GM18499 (cell line): ENCODE data around the gene SAMD10.

Source experiments
- ATAC-seq: cut with Tn5 transposase; IDR thresholded peaks from one replicate; pipeline ENCODE4 v1.9.1; 2021; ENCODE audit warnings: moderate number of reproducible peaks; ENCODE audit not compliant: insufficient read depth, unreplicated experiment

The SAMD10 gene

DNA sequence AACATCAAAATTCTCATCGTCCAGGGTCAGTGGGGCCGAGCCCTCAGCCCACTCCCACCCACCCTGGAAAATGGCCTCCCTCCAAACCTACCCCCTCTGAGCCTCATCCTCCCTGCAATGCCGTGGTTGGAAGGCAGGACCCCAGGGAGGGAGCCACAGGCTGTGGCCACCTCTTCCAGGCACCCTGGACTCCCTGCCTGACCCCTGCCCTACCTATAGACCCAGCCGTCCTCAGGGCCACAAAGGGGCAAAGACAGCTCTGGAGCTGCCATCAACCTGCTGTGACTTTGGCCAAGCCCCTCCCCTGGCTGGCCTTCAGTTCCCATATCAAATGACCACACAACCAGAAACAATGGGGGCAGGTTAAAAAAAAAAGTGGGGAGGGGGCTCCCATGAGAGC, 21.0 kb downstream of the SAMD10 start:
- ATAC-seq: no peak

DNA sequence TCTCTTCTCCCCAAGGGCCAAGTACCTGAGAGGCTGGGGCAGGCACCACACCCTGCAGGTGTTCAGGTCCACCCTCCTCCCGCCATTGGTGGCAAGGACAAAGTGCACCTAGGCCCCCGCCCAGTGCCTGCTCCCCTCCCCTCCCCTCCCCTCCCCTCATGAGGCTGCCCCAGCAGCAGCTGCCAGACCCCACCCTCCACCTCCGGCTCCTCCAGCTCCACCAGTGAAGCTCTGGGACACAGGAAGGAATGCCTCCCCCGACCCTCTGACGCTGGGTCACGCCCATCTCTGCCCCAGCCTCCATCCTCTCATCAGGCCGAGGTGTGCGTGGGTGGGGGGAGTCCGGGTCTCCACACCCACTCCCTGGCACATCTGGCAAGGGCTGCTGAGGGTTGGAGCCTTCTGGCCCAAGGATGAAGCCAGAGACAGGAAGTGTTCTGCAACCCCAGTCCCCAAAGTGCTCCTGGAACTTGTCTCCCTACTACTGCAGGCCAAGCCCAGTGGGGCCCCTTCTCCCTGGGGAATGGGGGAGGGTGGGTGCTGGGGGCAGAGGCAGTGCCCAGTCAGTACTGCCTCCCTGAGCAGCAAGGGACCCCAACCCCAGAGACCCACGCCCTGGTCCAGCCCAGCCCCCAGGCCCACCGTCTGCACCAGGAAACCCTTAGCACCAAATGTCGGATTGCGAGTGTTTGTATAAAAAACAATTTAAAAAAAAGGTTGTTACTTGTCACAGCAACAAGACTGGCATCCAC, 21.6 kb downstream of the SAMD10 start:
- no peak for ATAC-seq

DNA sequence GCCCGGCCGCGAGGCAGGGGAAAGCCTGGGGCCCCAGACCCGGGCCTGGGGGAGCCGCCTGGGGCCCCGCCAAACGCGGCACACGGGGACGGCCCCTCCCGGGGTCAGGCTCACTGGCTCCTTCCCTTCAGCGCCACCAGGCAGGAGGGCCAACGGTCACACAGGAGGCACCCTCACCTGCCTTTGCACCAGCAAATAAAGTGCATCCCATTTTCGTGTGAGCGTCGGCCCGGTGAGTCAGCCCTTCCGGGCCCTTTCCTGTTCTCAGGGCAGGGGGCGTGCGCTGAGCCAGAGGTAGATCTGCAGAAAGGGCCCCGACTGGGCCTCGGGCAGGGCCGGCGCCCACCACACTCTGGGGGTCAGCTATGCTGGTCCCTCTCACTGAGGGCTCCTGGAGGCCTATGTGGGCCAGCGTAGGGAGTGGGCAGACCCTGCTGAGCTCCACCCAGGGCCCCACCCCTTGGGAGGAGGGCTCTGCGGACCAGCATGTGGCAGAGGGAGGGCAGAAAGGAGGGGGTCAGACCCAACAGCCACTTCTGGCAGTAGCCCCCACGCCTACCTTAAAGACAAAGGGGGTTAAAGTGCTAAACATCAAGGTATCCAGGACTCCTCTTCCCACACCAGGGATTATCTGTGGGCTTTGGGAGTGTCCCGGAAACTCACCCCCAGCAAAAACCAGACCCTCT, 22.3 kb downstream of the SAMD10 start:
- no peak for ATAC-seq

DNA sequence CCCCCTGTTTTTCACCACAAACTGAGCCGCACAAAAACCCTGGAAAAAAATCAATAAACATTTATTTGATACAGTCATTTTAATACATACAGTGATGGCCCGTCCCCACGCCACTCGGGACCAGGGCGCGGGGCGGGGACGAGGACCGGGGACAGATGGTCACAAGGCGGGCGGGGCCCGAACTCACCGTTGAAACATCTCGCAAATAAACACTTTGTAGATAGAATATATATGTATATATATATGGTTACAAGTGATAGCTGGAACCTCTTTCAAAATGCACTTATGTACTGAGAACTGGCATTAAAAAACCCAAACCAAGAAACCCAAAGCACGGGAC, 22.8 kb downstream of the SAMD10 start:
- peak; percentile 5 for ATAC-seq

DNA sequence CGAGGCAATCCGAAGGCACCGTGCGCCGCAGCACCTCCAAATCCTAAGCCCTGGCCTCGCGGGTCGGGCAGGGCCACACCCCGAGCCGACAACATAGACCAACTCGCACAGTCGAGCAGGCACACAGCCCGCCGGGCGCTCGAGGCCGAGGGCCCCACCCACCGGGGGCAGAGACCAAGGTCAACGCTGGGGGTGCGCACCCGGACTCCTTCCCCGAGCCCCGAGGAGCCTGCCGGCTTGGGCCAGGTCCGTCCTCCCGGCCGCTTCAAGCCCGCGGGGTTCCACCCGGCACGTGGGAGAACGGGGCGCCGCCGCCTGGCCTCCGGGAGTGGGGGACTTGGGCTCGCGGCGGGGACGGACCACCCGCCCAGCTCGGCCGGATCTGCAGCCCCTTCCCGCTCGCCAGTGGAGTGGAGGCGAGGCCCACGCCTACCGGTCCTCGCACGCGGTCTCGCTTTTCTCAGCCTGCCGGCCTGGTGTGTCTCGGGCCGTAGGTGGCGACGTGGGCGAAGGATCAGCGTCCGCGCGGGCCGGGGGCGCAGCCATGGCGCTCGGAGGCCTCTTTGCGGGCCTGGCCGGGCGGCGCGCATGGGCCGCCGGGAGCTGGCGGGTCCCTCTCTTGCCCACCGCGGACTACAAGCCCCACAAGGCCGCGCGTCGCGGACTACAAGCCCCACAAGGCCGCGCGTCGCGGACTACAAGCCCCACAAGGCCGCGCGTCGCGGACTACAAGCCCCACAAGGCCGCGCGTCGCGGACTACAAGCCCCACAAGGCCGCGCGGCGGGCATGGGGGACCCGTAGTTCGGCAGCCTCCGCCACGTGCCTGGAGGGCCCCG, 23.4 kb downstream of the SAMD10 start, which contains the start of gene UCKL1:
Gene UCKL1 (minus strand): TSS at position 590 of the 837 bp plus-strand sequence. CDS start 44 bp downstream, at position 546.
- ATAC-seq: peak; percentile 34

DNA sequence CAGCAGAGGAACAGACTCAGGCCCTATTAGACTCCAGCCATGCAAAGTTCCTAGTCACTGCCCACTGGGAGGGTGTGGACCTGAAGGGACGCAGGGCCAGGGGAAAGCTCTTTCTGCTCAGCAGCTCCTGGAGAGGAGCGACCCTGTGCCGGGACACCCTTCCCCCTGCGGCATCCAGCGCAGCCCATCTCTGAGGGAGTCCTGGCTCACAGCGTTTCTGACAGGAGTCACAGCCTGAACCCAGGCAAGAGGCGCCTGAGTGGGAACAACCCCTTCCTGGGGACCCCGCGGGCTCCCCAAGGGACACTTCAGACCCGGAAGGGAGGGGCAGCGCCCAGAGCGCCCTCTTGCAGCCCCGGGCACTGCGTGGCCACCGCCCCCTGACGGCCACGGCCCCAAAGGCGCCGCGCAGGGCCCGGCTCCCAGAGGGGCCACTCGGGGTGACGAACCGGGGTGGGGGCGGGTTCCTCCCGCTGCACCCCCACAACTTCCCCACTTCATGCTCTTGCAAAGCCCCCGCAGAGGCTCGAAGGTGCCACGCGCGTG, 24.1 kb downstream of the SAMD10 start:
- no peak for ATAC-seq

DNA sequence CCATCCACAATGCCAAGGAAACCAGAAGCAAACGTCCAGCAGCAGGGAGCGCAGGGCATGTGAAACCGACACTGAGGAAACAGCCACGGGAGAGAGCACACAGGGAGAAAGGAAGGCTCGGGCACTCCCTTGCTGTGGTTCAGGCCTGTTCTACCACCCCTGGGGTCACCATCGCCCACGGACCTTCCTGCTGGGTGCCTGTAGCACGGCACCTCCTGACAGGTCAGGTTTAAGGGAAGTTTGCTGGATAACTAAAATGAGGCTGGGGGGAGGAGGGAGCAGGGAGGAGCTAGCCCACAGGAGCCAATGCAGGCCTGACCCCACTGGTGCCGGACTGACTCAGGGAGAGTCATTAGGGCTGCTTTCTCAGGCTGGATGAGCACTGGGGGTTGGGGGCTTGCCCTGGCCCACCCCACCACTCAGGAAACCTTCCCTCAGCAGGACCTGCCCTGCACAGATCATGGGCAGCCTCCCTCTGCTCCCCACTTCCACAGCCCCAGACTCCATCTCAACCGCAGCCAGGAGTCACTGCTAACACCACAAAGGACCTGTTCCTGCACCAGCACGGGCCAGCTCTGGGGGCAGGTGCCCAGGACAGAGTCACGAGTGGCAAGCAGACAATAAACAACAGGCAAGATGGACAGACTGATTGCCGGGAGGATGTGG, 25.5 kb downstream of the SAMD10 start:
- no peak for ATAC-seq

DNA sequence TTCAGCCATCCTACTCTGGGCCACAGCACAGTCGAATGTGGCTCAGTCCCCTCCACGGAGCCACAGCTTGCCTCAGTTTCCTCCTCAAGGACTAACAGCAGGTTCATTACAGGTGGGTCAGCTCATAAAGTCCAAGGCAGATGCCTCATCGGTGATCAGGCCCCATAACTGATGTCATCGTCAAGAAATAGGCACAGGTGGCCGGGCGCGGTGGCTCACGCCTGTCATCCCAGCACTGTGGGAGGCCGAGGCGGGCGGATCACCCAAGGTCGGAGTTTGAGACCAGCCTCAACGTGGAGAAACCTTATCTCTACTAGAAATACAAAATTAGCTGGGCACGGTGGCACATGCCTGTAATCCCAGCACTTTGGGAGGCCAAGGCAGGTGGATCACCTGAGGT, 26.7 kb downstream of the SAMD10 start:
- no peak for ATAC-seq

DNA sequence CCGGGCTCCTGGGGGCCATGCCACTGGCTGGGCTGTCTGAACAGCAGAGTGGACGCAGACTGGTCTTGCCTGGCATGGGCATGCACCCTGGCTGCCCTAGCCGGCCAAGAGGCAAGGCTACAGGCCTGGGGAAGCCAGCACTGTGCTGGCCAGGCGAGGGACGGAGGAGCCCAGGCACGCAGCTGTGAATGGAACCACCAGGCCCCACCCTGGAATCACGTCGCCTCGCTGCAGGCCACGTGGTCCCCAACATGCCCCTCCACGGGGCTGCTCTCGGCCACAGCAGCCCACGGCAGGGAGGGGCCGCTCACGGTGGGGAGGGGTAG, 27.3 kb downstream of the SAMD10 start:
- no peak for ATAC-seq

DNA sequence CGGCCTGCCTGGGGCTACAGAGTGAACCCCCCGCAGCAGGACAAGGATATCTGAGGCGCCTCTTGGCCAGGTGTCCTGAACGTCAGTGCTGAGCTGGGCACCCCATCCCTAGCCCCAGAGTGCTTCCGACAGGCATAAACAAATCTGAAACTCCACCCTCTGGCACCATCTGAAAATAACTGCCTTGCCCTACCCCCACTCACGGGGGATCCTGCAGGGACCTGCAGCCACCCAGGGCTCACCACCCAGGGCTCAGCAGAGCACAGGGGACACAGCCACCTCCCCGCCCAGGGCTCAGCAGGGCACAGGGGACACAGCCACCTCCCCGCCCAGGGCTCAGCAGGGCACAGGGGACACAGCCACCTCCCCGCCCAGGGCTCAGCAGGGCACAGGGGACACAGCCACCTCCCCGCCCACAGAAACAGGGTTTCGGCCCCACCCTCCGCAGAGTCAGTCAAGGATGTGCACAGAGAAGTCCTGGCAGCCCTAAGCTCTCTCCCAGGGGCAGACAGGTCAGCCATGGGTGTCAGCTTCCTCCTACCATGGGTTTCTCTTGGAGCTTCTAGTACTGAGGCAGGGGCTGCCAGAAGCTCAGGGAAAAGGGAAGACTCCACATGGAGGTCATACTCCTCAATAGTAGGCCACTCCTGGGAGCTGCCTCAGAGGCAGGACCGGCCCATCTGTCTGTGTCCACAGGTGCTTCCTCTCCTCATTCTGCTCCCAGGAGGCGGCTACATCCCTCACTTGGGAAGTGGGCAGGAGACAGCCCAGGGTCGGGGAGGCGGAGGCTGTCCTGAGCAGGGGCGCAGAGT, 27.8 kb downstream of the SAMD10 start:
- no peak for ATAC-seq

DNA sequence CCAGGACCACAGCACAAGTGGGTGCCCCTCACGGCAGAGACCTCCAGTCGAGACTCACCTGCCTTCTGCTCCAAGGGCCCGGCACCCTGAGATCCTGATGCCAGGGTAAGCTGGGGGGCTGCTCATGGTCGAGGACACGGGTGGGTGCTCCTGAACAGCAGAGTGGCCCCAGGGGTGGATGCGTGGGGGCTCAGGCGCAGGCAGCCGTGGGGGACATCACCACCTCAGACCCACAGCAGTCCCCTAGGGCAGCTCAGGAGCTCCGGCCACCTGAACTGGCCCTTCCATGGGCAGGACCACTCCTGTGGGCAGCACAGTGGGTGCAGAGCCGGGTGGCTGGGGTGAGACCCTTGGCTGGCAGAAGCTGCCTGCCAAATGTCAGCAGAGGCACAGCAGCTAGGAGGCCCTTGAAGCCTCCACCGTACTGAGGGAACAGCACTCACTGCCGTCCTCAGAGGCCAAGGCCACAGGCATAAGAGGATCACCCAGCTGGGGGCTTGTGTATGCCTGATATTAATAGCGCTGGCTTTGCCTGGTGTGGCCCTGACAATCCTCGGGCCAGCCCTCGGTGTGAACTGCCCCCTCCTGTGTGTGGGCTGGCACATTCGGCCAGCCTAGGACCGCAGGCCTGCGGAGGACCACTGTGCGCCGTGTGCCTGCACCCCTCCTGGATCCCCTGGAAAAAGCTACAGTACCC, 28.6 kb downstream of the SAMD10 start:
- ATAC-seq: no peak

DNA sequence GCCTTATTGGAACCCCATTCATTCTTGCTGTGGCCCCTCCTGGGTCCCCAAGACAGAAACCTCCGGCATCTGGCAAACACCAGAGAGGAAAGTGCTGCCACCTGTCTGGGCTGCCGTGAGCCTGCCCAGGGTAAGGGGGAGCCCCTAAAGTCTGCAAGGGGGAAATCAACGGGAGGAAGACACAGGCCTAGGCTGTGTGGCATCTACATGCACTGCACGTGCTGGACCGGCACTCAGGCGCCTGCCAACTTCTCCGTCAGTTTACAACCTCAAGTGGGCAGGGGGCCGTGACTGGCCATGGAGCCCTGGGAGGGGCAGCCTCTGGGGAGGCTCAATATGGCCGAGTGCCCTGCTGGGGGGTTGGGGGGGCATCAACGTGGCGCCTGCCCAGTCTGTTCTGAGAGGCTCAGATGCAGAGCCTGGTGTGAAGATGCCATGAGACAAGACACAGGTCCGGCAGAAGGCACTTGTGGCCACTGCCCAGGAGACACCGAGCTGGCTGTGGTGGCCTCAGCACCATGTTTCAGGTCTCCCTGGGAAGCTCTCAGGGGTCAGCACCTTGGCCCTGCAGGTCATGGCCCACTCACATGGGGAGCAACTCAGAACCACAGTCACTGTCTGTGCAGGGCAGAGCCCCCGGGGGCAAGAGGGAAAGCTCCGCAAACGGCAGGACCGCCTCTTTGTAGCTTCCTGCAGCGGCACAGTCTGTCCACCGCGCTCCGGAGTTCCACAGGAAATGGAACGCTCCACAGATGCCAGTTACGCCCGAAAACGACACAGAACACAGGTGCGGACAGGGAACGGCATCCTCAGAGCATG, 31.6 kb downstream of the SAMD10 start:
- ATAC-seq: no peak

DNA sequence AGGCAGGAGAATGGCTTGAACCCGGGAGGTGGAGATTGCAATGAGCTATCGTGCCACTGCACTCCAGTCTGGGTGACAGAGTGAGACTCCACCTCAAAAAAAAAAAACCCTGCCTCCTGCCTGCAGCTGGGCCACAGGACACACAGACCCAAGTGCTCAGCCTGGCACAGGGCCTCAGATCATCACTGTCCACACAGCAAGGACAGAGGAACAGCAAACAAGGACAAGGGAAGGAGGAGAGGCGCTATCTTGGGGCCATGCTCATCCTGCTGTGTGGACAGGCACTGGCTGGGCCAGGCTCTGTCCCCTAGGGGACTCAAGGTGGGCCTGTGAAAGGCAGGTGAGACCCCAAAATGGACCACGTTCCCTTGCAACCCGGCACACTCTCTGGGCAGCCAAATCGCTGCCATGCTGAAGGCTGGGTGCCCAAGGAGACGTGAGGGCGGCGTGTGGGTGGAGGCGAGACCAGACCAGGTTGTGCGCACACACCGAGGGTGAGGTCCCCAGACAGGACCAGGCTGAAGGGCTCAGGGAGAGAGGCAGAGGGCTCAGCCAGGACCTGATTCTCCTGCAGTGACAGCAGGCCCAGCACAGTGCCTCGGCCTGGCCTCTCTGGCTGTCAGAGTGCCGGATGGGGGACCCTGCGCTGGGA, 32.3 kb downstream of the SAMD10 start:
- ATAC-seq: no peak

DNA sequence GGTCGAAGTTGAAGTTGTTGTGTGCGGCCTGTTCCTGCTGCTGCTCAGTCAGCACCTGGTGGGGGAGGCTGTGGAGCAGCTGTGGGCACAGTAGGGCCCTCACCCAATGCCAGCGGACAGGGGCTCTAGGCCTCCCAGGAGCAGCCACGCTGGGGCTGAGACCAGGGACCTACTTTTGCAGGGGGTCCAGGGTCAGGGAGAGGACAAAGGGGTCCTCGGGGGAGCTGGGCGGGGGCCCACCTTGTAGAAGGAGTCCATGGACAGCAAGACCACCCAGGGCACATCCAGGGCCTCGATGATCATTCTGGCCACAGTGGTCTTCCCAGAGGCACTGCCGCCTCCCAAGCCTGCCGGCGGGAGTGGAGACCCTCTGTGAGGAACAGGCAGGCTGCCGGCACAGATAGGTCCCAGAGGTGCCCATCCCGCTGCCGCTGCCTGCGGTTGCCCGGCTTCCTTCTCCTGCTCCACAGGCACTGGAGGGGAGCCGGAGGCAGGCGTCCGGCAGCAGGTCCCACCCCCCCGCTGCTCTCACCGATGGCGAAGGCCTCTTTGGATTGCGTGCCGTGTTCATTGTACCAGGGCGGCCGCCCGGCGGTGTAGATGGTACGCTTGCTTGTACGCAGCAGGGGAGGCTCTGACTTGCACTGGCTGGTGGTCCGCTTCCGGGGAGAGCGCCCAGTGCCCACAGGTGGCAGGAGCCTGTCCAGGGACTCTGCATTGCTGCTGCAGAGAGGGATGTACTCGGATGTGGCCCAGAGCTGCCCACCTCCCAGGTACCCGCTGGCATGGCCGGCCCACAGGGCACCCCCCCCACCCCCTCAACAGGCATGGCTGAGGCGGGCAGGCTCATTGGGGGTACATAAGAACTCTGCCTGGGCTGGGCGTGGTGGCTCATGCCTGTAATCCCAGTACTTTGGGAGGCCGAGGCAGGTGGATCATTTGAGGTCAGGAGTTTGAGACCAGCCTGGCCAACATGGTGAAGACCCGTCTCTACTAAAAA, 33.2 kb downstream of the SAMD10 start:
- no peak for ATAC-seq

DNA sequence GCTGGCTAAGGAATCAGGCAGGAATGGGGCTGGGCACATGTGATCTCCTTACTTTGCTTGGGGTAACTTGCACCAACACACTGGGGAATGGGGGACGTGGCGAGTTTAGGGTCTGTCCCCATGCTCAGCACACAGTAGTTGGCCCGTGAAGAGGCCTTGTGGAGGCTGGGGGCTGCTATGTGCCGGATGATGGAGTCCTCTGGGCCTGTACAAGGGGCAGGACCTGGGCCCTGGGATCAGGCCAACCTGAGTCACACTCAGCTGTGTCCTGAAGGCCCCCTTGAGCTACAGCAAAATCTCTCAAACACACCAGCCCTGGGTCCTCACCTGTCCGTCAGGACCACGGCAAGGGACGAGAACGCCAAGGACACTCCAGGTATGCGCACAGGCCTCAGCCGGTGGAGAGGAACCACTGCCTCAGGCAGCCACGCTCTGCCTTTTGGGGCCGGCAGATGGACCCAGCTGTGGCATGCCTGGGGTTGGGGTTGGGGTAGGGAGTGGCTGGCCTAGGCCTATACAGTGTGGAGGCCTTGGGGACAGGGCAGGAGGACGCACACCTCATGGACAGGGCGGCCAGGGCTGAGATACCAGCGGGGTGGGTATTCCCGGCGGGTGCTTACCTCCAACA, 34.3 kb downstream of the SAMD10 start:
- ATAC-seq: no peak
